BE2C (cell line): ENCODE data around the gene FAM193A. TPM values are rescaled to one million over a fixed set of nuclear protein-coding genes. Genes with fewer than 3 reads are reported as not detected.

ENCODE experiments used
- DNase-seq: peaks from one replicate; pipeline ENCODE4 v3.0.0-alpha.2; 2020
- H3K27me3 ChIP-seq: fragments of 250-450 bp; sonication (Bioruptor Pico); 2 replicates; pipeline ENCODE4 v1.5.1; 2020; ENCODE audit warnings: mild to moderate bottlenecking
- H3K36me3 ChIP-seq: fragments of 250-450 bp; sonication (Bioruptor Pico); 2 replicates; pipeline ENCODE4 v1.5.1; 2020; ENCODE audit warnings: mild to moderate bottlenecking
- H3K4me1 ChIP-seq: fragments of 250-450 bp; sonication (Bioruptor Pico); 2 replicates; pipeline ENCODE4 v1.5.1; 2020
- H3K4me3 ChIP-seq: 2 replicates; pipeline ENCODE4 v1.5.1; 2011; ENCODE audit warnings: low read depth, low read length
- H3K9me3 ChIP-seq: fragments of 250-450 bp; sonication (Bioruptor Pico); 2 replicates; pipeline ENCODE4 v1.5.1; 2020
- CTCF ChIP-seq: IDR thresholded peaks from 2 replicates; pipeline ENCODE4 v1.5.1; 2012; ENCODE audit warnings: mild to moderate bottlenecking, low read depth, low read length
- polyA plus RNA-seq: library from polyadenylated mRNA; unstranded; fragments of >200 nt; gene quantifications from one replicate; pipeline ENCODE4 v1.2.1, GENCODE V29; 2012; ENCODE audit warnings: low read depth, missing spikeins; ENCODE audit not compliant: insufficient read length, insufficient read depth

The FAM193A gene
- 16.7 TPM for polyA plus RNA-seq

- Histone ChIP-seq H3K27me3 (no peaks in the 10 kb centered on the region), H3K4me3 (peak within 1 kb of the TSS; percentile 92), H3K9me3 (no peaks in the 10 kb centered on the region), H3K4me1 (peaks cover 5% of the 10 kb centered on the region; the same call in 1 of the 2 replicates), H3K36me3 (peaks cover 7% of the 10 kb centered on the region)
- no peak for TF ChIP-seq CTCF
- DNase-seq, result peak; percentile 100
Measured at GRCh38 chr4:2536193-2537010, at the start of gene FAM193A. Gene FAM193A (plus strand): TSS chr4:2536647. CDS start chr4:2536916, 269 bp downstream.

- H3K9me3 ChIP-seq, result no peaks in the 10 kb centered on the region
- TF ChIP-seq CTCF, result no peak
- no peak overlapping the region for H3K4me3 ChIP-seq
- H3K4me1 ChIP-seq, result peaks cover 7% of the 10 kb centered on the region
- H3K27me3 ChIP-seq, result no peaks in the 10 kb centered on the region
- no peak for DNase-seq
- peaks cover 33% of the 10 kb centered on the region for H3K36me3 ChIP-seq
Measured at GRCh38 chr4:2486981-2487380, 49.5 kb upstream of the FAM193A start.

GRCh38 chr4:2487632-2488031 is 48.8 kb upstream of the FAM193A start:
- H3K9me3 ChIP-seq, result no peaks in the 10 kb centered on the region
- DNase-seq, result no peak
- H3K4me1 ChIP-seq, result peaks cover 3% of the 10 kb centered on the region; the same call in 1 of the 2 replicates
- H3K36me3 ChIP-seq, result peaks cover 38% of the 10 kb centered on the region
- no peak for TF ChIP-seq CTCF
- H3K4me3 ChIP-seq, result no peak overlapping the region
- no peaks in the 10 kb centered on the region for H3K27me3 ChIP-seq

GRCh38 chr4:2489081-2489805 is 47.2 kb upstream of the FAM193A start:
- Histone ChIP-seq H3K4me3 (no peak overlapping the region), H3K4me1 (peaks cover 3% of the 10 kb centered on the region; the same call in 1 of the 2 replicates), H3K9me3 (no peaks in the 10 kb centered on the region), H3K36me3 (peaks cover 50% of the 10 kb centered on the region), H3K27me3 (no peaks in the 10 kb centered on the region)
- no peak for DNase-seq
- no peak for TF ChIP-seq CTCF

GRCh38 chr4:2489841-2490552 is 46.5 kb upstream of the FAM193A start:
- H3K4me1 ChIP-seq, result peaks cover 3% of the 10 kb centered on the region; the same call in 1 of the 2 replicates
- no peaks in the 10 kb centered on the region for H3K27me3 ChIP-seq
- no peak overlapping the region for H3K4me3 ChIP-seq
- no peak for TF ChIP-seq CTCF
- no peak for DNase-seq
- no peaks in the 10 kb centered on the region for H3K9me3 ChIP-seq
- H3K36me3 ChIP-seq, result peaks cover 54% of the 10 kb centered on the region
